Tibial nerve (tissue), 4 donors: ENCODE results near the gene DENND2A.

Experiments
- EP300 ChIP-seq, 2 donors: sonication (generic); formaldehyde crosslinking; IDR thresholded peaks; one replicate each; pipeline ENCODE4 v1.6.1; 2017; ENCODE audit warnings: antibody characterized with exemption in 2 of 2, mild to moderate bottlenecking in 1 of 2
- TF ChIP-seq, protein P1 (sequence below), 5 experiments: fragments of 200-600 bp in 3 of 5; fragments of 450-650 bp in 2 of 5; sonication (generic) in 3 of 5; IDR thresholded peaks; one replicate each; pipeline ENCODE4 v1.5.1; 2016 to 2019; ENCODE audit warnings: antibody characterized with exemption in 5 of 5, mild to moderate bottlenecking in 3 of 5, moderate library complexity in 2 of 5

GRCh38 chr7:140497241-140497769 lies 143.3 kb downstream of the DENND2A start:
- TF ChIP-seq EP300 (IDR thresholded peaks at IDR 0.05), result no peak
- TF ChIP-seq, protein P1, sequence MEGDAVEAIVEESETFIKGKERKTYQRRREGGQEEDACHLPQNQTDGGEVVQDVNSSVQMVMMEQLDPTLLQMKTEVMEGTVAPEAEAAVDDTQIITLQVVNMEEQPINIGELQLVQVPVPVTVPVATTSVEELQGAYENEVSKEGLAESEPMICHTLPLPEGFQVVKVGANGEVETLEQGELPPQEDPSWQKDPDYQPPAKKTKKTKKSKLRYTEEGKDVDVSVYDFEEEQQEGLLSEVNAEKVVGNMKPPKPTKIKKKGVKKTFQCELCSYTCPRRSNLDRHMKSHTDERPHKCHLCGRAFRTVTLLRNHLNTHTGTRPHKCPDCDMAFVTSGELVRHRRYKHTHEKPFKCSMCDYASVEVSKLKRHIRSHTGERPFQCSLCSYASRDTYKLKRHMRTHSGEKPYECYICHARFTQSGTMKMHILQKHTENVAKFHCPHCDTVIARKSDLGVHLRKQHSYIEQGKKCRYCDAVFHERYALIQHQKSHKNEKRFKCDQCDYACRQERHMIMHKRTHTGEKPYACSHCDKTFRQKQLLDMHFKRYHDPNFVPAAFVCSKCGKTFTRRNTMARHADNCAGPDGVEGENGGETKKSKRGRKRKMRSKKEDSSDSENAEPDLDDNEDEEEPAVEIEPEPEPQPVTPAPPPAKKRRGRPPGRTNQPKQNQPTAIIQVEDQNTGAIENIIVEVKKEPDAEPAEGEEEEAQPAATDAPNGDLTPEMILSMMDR (IDR thresholded peaks at IDR 0.05), result no peak
